ENCODE measurements around the gene MLPH. TPM values are rescaled to one million over a fixed set of nuclear protein-coding genes. Genes with fewer than 3 reads are reported as not detected.

MLPH gene
- total RNA-seq, 1 donor from 2014 or later = 27.3 TPM

- Histone ChIP-seq H3K27me3 (ENCODE audit: control insufficient read depth, insufficient read depth, low read length) (no peaks in the 10 kb centered on the region), H3K4me3 (ENCODE audit: low read depth, low read length) (no peak within 1 kb of the TSS), H3K36me3 (ENCODE audit: control insufficient read depth, insufficient read depth, low read length) (no peaks in the 10 kb centered on the region)
- TF ChIP-seq CTCF (IDR thresholded peaks at IDR 0.05; ENCODE audit: insufficient read depth, low read length, poor library complexity, severe bottlenecking) = no peak
- DNase-seq (ENCODE audit: low read depth) = no peak
Observed at GRCh38 chr2:237590272-237591140, 103.5 kb downstream of the MLPH start, which contains the start of gene RAB17. Gene RAB17 (minus strand): TSS chr2:237590734. CDS start chr2:237586154, 4,580 bp downstream.

- TF ChIP-seq CTCF (IDR thresholded peaks at IDR 0.05; ENCODE audit: insufficient read depth, low read length, poor library complexity, severe bottlenecking) = no peak
- DNase-seq (ENCODE audit: low read depth) = no peak
- no peaks in the 10 kb centered on the region for H3K36me3 ChIP-seq (ENCODE audit: control insufficient read depth, insufficient read depth, low read length)
- H3K27me3 ChIP-seq (ENCODE audit: control insufficient read depth, insufficient read depth, low read length) = no peaks in the 10 kb centered on the region
- H3K4me3 ChIP-seq (ENCODE audit: low read depth, low read length) = no peak overlapping the region
Observed at GRCh38 chr2:237591141-237591881, 104.3 kb downstream of the MLPH start.

- Histone ChIP-seq H3K4me3 (ENCODE audit: low read depth, low read length) (no peak overlapping the region), H3K27me3 (ENCODE audit: control insufficient read depth, insufficient read depth, low read length) (no peaks in the 10 kb centered on the region), H3K36me3 (ENCODE audit: control insufficient read depth, insufficient read depth, low read length) (no peaks in the 10 kb centered on the region)
- no peak for DNase-seq (ENCODE audit: low read depth)
- TF ChIP-seq CTCF (IDR thresholded peaks at IDR 0.05; ENCODE audit: insufficient read depth, low read length, poor library complexity, severe bottlenecking) = no peak
Observed at GRCh38 chr2:237592425-237592980, 105.5 kb downstream of the MLPH start.

GRCh38 chr2:237593036-237593435 is 106.0 kb downstream of the MLPH start:
- no peaks in the 10 kb centered on the region for H3K27me3 ChIP-seq (ENCODE audit: control insufficient read depth, insufficient read depth, low read length)
- H3K36me3 ChIP-seq (ENCODE audit: control insufficient read depth, insufficient read depth, low read length) = no peaks in the 10 kb centered on the region
- no peak overlapping the region for H3K4me3 ChIP-seq (ENCODE audit: low read depth, low read length)
- TF ChIP-seq CTCF (IDR thresholded peaks at IDR 0.05; ENCODE audit: insufficient read depth, low read length, poor library complexity, severe bottlenecking) = no peak
- no peak for DNase-seq (ENCODE audit: low read depth)

GRCh38 chr2:237593596-237594320 is 106.7 kb downstream of the MLPH start:
- Histone ChIP-seq H3K27me3 (ENCODE audit: control insufficient read depth, insufficient read depth, low read length) (no peaks in the 10 kb centered on the region), H3K4me3 (ENCODE audit: low read depth, low read length) (no peak overlapping the region), H3K36me3 (ENCODE audit: control insufficient read depth, insufficient read depth, low read length) (no peaks in the 10 kb centered on the region)
- DNase-seq (ENCODE audit: low read depth) = no peak
- TF ChIP-seq CTCF (IDR thresholded peaks at IDR 0.05; ENCODE audit: insufficient read depth, low read length, poor library complexity, severe bottlenecking) = no peak
